22Rv1 (cell line): ENCODE data around the gene ARHGAP10.

Experiments used
- CTCF ChIP-seq: fragments of 450-650 bp; IDR thresholded peaks from 2 replicates; pipeline ENCODE4 v1.5.1; 2017; ENCODE audit warnings: mild to moderate bottlenecking
- ZFX ChIP-seq: fragments of 450-650 bp; IDR thresholded peaks from 2 replicates; pipeline ENCODE4 v1.6.1; 2017; ENCODE audit warnings: antibody characterized with exemption, borderline replicate concordance

DNA sequence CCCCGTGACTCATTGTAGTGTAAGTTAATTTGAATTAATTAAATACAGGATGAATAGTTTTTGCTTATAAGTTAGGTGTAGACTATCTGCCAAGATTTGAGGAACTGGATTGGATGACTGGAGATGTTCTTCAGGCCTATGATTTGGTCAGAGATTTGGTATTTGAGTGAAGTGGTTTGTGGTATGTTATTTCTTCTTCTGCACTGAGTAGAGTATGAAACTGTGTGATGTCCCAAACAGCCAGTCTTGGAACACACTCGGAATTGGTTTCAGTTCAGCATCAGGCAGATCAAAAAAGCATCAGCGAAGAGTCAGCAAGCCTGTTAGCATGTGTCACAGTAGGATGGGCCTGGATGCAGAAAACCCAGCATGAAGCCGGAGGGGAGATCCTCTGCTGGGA, 294.1 kb downstream of the ARHGAP10 start:
- TF ChIP-seq CTCF (no peak), ZFX (no peak)
